Astrocyte of the hippocampus (primary cell): ENCODE measurements around the gene MIER3.

ENCODE experiments used
- DNase-seq: peaks from one replicate; pipeline ENCODE4 v3.0.0; 2011; ENCODE audit warnings: low read depth, low spot score

Gene MIER3

GRCh38 chr5:56898213-56898612, 53.7 kb downstream of the MIER3 start:
- DNase-seq, result no peak

GRCh38 chr5:56896763-56897162, 55.2 kb downstream of the MIER3 start:
- DNase-seq, result no peak

- DNase-seq, result no peak
Observed at GRCh38 chr5:56893251-56893951, 58.5 kb downstream of the MIER3 start.

- DNase-seq, result no peak
Observed at GRCh38 chr5:56881571-56881970, 70.4 kb downstream of the MIER3 start.

GRCh38 chr5:56876327-56876726, 75.6 kb downstream of the MIER3 start:
- DNase-seq, result no peak

GRCh38 chr5:56873056-56873455, 78.9 kb downstream of the MIER3 start:
- DNase-seq, result no peak

- no peak for DNase-seq
Observed at GRCh38 chr5:56871777-56872176, 80.1 kb downstream of the MIER3 start.
